ENCODE measurements around the gene DAPK3.

Gene DAPK3

DNA sequence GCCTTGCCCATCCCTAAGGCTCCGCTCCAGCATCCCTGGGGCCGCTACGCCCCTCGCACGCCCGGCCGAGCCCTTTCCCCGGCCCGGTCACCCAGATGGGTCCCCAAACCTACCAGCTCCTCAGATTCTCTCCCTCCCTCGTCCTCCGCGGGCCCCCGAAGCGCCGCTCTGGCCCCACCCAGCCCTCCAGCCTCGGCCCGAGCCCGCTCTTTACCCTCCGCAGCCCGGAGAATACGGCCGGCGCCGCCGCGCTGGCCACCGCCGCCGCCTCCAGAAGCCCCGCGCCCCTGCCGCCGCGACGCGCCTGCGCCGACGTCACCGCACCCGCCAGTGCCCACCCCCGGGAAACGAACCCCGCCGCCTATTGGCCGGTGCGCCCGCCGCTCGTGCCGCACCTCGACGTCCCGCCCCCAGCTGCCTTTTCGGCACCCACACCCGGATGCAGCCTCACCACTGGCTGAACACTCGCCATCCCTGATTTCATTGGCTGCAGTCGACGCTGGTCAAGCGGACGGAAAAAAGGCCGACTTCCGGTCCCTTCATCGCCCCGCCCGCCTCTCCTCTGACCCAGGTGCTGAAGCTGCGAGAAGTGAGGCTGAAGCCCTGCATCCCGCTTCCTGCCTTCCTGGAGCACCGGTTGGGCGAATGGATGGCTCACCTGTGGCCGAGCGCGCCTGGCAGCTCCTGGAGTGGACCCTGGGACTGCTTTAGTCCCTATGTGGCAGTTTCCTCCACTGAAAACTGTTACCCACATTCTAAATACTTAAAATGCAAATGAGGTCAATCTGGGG, at the start of gene DAPK3:
Gene DAPK3, minus strand, starts transcription at position 292 of the 791 bp plus-strand sequence. CDS start 1,364 bp downstream, outside the sequence.
- peak within 1 kb of the TSS; percentile 96 for H3K4me3 ChIP-seq (ENCODE audit: severe bottlenecking)
- ATAC-seq (ENCODE audit: low read depth): peak; percentile 71
- H3K9me3 ChIP-seq (ENCODE audit: severe bottlenecking): no peaks in the 10 kb centered on the region
- H3K36me3 ChIP-seq (ENCODE audit: low read depth): peaks cover 40% of the 10 kb centered on the region
- no peaks in the 10 kb centered on the region for H3K27me3 ChIP-seq (ENCODE audit: insufficient read depth, poor library complexity, severe bottlenecking)
- peaks cover 12% of the 10 kb centered on the region for H3K4me1 ChIP-seq (ENCODE audit: insufficient read depth, poor library complexity, severe bottlenecking)
- TF ChIP-seq, protein P1, sequence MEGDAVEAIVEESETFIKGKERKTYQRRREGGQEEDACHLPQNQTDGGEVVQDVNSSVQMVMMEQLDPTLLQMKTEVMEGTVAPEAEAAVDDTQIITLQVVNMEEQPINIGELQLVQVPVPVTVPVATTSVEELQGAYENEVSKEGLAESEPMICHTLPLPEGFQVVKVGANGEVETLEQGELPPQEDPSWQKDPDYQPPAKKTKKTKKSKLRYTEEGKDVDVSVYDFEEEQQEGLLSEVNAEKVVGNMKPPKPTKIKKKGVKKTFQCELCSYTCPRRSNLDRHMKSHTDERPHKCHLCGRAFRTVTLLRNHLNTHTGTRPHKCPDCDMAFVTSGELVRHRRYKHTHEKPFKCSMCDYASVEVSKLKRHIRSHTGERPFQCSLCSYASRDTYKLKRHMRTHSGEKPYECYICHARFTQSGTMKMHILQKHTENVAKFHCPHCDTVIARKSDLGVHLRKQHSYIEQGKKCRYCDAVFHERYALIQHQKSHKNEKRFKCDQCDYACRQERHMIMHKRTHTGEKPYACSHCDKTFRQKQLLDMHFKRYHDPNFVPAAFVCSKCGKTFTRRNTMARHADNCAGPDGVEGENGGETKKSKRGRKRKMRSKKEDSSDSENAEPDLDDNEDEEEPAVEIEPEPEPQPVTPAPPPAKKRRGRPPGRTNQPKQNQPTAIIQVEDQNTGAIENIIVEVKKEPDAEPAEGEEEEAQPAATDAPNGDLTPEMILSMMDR (IDR thresholded peaks at IDR 0.05; ENCODE audit: poor library complexity, severe bottlenecking): no peak
- DNase-seq (ENCODE audit: low spot score): peak; percentile 95
- peak within 1 kb of the TSS; percentile 92 for H3K27ac ChIP-seq (ENCODE audit: poor library complexity, severe bottlenecking)

DNA sequence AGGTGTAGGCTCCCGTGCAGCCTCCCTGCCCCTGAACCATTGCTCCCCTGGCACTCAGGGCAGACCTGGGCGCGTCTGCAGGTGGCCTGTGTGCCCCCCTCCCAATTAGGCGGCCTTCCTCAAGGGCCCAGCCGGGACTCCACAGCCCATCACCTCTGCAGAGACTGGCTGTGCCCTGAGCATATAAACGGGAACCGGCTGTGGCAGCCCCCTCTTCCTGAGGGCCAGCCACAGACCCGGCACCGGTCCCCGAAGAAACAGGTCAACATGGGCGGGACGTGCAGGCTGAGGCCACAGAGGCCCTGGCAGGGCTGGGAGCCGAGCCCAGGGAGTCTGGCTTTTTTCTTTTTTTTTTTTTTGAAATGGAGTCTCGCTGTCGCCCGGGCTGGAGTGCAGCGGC, 48.7 kb upstream of the DAPK3 start:
- no peak overlapping the region for H3K27ac ChIP-seq (ENCODE audit: poor library complexity, severe bottlenecking)
- no peaks in the 10 kb centered on the region for H3K27me3 ChIP-seq (ENCODE audit: insufficient read depth, poor library complexity, severe bottlenecking)
- no peaks in the 10 kb centered on the region for H3K4me1 ChIP-seq (ENCODE audit: insufficient read depth, poor library complexity, severe bottlenecking)
- H3K4me3 ChIP-seq (ENCODE audit: severe bottlenecking): no peak overlapping the region
- H3K9me3 ChIP-seq (ENCODE audit: severe bottlenecking): no peaks in the 10 kb centered on the region
- DNase-seq (ENCODE audit: low spot score) (no peak), ATAC-seq (ENCODE audit: low read depth) (no peak)
- H3K36me3 ChIP-seq (ENCODE audit: low read depth): peaks cover 10% of the 10 kb centered on the region
- TF ChIP-seq, protein P1 (IDR thresholded peaks at IDR 0.05; ENCODE audit: poor library complexity, severe bottlenecking): no peak

DNA sequence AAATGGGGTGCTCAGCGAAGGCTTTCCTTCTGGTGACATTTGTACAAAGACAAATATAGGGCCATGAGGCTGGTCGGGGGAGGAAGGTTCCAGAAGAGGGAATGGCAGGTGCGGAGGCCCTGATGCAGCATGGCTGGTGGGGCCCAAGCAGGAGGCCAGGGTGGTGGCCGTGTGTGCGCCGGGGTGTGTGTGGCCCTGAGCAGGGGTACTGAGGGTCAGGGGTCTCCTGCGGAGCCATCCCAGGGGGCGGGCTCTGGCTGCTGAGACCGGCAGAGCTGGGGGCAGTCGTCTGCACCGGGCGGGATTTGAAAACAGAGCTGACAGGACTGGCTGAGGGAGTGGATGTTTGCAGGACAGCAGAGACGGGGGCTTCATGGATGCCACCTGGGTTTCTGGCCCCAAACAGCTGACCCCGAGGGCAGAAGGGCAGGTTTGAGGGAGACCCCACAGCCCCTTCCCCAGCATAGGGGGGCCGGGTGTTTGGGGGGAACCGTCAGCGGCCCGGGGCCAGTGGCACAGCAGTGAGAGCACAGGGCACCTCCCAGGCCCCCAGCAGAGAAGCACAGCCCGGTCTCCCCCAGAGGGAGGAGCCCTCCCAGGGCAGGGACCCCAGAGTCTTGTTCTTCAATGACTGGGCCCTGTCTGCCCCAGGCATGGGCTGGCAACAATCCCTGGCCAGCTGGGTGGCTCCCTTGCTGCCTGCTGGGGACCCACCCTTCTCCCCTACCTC, 48.0 kb upstream of the DAPK3 start:
- H3K4me3 ChIP-seq (ENCODE audit: severe bottlenecking): no peak overlapping the region
- no peak for ATAC-seq (ENCODE audit: low read depth)
- H3K36me3 ChIP-seq (ENCODE audit: low read depth): peaks cover 14% of the 10 kb centered on the region
- TF ChIP-seq, protein P1 (IDR thresholded peaks at IDR 0.05; ENCODE audit: poor library complexity, severe bottlenecking): no peak
- no peaks in the 10 kb centered on the region for H3K9me3 ChIP-seq (ENCODE audit: severe bottlenecking)
- DNase-seq (ENCODE audit: low spot score): no peak
- H3K27me3 ChIP-seq (ENCODE audit: insufficient read depth, poor library complexity, severe bottlenecking): no peaks in the 10 kb centered on the region
- no peak overlapping the region for H3K27ac ChIP-seq (ENCODE audit: poor library complexity, severe bottlenecking)
- H3K4me1 ChIP-seq (ENCODE audit: insufficient read depth, poor library complexity, severe bottlenecking): no peaks in the 10 kb centered on the region

DNA sequence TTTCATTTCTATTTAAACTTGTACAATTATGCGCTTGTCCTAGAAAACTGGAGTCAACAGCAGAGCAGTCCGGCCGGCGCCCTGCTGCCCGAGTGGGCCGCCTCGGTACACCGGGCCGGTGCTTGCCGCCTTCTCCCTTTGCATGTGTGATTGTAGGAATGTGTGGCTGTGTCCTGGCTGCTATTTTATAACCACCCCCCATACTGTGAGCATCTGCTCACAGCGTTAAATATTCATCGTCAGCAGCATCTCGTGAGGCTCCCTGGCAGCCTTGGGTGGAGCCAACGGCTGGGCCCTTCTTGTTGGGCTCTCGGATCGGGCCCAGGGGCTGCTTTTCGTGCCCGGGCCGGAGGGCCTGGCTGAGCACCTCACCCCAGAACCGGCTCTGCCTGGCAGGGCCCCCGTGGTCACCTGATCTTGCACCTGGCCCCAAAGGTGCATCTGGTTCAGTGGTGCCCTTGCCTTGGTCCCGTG, 47.3 kb upstream of the DAPK3 start:
- no peaks in the 10 kb centered on the region for H3K9me3 ChIP-seq (ENCODE audit: severe bottlenecking)
- no peaks in the 10 kb centered on the region for H3K4me1 ChIP-seq (ENCODE audit: insufficient read depth, poor library complexity, severe bottlenecking)
- no peak overlapping the region for H3K27ac ChIP-seq (ENCODE audit: poor library complexity, severe bottlenecking)
- DNase-seq (ENCODE audit: low spot score) (no peak), ATAC-seq (ENCODE audit: low read depth) (no peak)
- H3K27me3 ChIP-seq (ENCODE audit: insufficient read depth, poor library complexity, severe bottlenecking): no peaks in the 10 kb centered on the region
- TF ChIP-seq, protein P1 (IDR thresholded peaks at IDR 0.05; ENCODE audit: poor library complexity, severe bottlenecking): no peak
- peaks cover 21% of the 10 kb centered on the region for H3K36me3 ChIP-seq (ENCODE audit: low read depth)
- H3K4me3 ChIP-seq (ENCODE audit: severe bottlenecking): no peak overlapping the region
